Measurements from ENCODE around the gene SELE.

DNA sequence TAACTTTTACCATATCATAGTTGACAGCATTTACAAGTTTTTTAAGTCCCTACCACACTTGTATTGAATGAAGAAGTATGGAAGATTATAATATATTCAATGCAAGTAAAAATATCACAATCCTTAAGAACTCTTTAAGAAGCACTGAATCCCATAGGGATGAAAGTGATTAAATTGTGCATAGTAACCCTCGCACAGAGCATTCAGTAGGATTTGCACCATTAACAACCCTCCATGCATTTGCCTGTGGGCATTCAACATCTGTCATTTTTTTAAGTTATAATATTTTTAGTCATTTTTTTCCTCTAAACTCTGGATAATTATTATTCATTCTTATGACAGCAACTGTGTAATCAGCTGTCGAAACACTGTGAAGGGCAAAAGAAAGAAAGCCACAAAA is 10.1 kb downstream of the SELE start:
- TF ChIP-seq CTCF (conservative IDR thresholded peaks at IDR 0.05 in 1 of 2, IDR thresholded peaks at IDR 0.05 in 1 of 2; ENCODE audit: low read depth in 1 of 2, low read length in 2 of 2) (no peak), EZH2 (IDR thresholded peaks at IDR 0.05; ENCODE audit: low read length, missing control alignments) (no peak)
